Lower lobe of right lung (tissue), 2 donors: ENCODE data around the gene MSI2. TPM values are rescaled to one million over a fixed set of nuclear protein-coding genes. Genes with fewer than 3 reads are reported as not detected.

Experiments used
- ATAC-seq, 2 donors: fragments of 200-7000 bp; cut with Tn5 transposase; one replicate each; pipeline ENCODE4 v1.9.1; 2020 to 2022; ENCODE audit warnings: mild to moderate bottlenecking in 2 of 2, moderate library complexity in 2 of 2
- DNase-seq: peaks from one replicate; pipeline ENCODE4 v3.0.0-alpha.2; 2020
- H3K27ac ChIP-seq: fragments of 200-600 bp; one replicate; pipeline ENCODE4 v1.8.0; 2022
- H3K27me3 ChIP-seq: fragments of 200-600 bp; one replicate; pipeline ENCODE4 v1.8.0; 2022; ENCODE audit warnings: low read depth
- H3K36me3 ChIP-seq: fragments of 200-600 bp; one replicate; pipeline ENCODE4 v1.8.0; 2022; ENCODE audit warnings: mild to moderate bottlenecking
- H3K4me1 ChIP-seq: fragments of 200-600 bp; one replicate; pipeline ENCODE4 v1.8.0; 2022
- H3K4me3 ChIP-seq: fragments of 200-600 bp; one replicate; pipeline ENCODE4 v1.8.0; 2022; ENCODE audit warnings: mild to moderate bottlenecking
- H3K9me3 ChIP-seq: fragments of 200-600 bp; one replicate; pipeline ENCODE4 v1.8.0; 2022
- CTCF ChIP-seq: fragments of 200-600 bp; IDR thresholded peaks from one replicate; pipeline ENCODE4 v1.8.0; 2022; ENCODE audit warnings: antibody characterized with exemption, mild to moderate bottlenecking
- intact Hi-C: fragments of 100-400 bp; cut with DNase I; formaldehyde crosslinking; loops from one replicate; pipeline ENCODE4 v1.11.0; 2022
- total RNA-seq: library from RNA; stranded (reverse); fragmentation: NEBNext Ultra II Directional; extraction: Animal tissue kit (Norgen Biotek cat#: 25700); gene quantifications from one replicate; pipeline ENCODE4 v1.2.1, GENCODE V29; 2021
- donor health status: DM: no; HTN: yes; CAD: no; lungs with severe emphysema.

The MSI2 gene
- total RNA-seq, 1 donor from 2014 or later: 43.9 TPM

- intact Hi-C loops: no loop called here
- ATAC-seq: no peak
- no peaks in the 10 kb centered on the region for H3K4me1 ChIP-seq
Observed at GRCh38 chr17:57326336-57326735, 70.0 kb downstream of the MSI2 start.

GRCh38 chr17:57326764-57327163 is 70.4 kb downstream of the MSI2 start:
- no peak for TF ChIP-seq CTCF
- H3K27ac ChIP-seq: no peak overlapping the region
- intact Hi-C loops: no loop called here
- no peak overlapping the region for H3K4me3 ChIP-seq
- H3K27me3 ChIP-seq: no peaks in the 10 kb centered on the region
- H3K9me3 ChIP-seq: no peaks in the 10 kb centered on the region
- no peaks in the 10 kb centered on the region for H3K36me3 ChIP-seq
- H3K4me1 ChIP-seq: no peaks in the 10 kb centered on the region
- DNase-seq (no peak), ATAC-seq (no peak)

More at GRCh38 chr17:57326336-57326735, 70.0 kb downstream of the MSI2 start:
- no peak overlapping the region for H3K27ac ChIP-seq
- no peak overlapping the region for H3K4me3 ChIP-seq
- no peaks in the 10 kb centered on the region for H3K27me3 ChIP-seq
- TF ChIP-seq CTCF: no peak
- no peaks in the 10 kb centered on the region for H3K9me3 ChIP-seq
- no peak for DNase-seq
- H3K36me3 ChIP-seq: no peaks in the 10 kb centered on the region

- no peak overlapping the region for H3K27ac ChIP-seq
- H3K4me1 ChIP-seq: no peaks in the 10 kb centered on the region
- intact Hi-C loops: no loop called here
- ATAC-seq: no peak
- TF ChIP-seq CTCF: no peak
- DNase-seq: no peak
- H3K4me3 ChIP-seq: no peak overlapping the region
- H3K9me3 ChIP-seq: no peaks in the 10 kb centered on the region
- no peaks in the 10 kb centered on the region for H3K27me3 ChIP-seq
- no peaks in the 10 kb centered on the region for H3K36me3 ChIP-seq
Observed at GRCh38 chr17:57327176-57327970, 71.0 kb downstream of the MSI2 start.

GRCh38 chr17:57328109-57328882 is 72.0 kb downstream of the MSI2 start:
- H3K27ac ChIP-seq: no peak overlapping the region
- no peaks in the 10 kb centered on the region for H3K36me3 ChIP-seq
- intact Hi-C loops: no loop called here
- ATAC-seq (no peak), DNase-seq (no peak)
- H3K4me1 ChIP-seq: no peaks in the 10 kb centered on the region
- TF ChIP-seq CTCF: no peak
- no peaks in the 10 kb centered on the region for H3K9me3 ChIP-seq
- no peak overlapping the region for H3K4me3 ChIP-seq
- no peaks in the 10 kb centered on the region for H3K27me3 ChIP-seq

- intact Hi-C loops: no loop called here
- H3K27ac ChIP-seq: no peak overlapping the region
Observed at GRCh38 chr17:57329380-57330214, 73.3 kb downstream of the MSI2 start.

More at GRCh38 chr17:57329380-57330214, 73.3 kb downstream of the MSI2 start:
- no peak for TF ChIP-seq CTCF
- Histone ChIP-seq H3K9me3 (no peaks in the 10 kb centered on the region), H3K4me1 (no peaks in the 10 kb centered on the region), H3K4me3 (no peak overlapping the region), H3K27me3 (no peaks in the 10 kb centered on the region), H3K36me3 (no peaks in the 10 kb centered on the region)
- DNase-seq (no peak), ATAC-seq (no peak)
